Measurements from ENCODE around the gene NCS1.

- TF ChIP-seq CTCF (IDR thresholded peaks at IDR 0.05) (no peak), POLR2A (IDR thresholded peaks at IDR 0.05) (no peak)
Measured at GRCh38 chr9:130140706-130141105, 31.5 kb upstream of the NCS1 start.
